Vagina (tissue), 2 donors: ENCODE results near the gene NBPF6. TPM values are rescaled to one million over a fixed set of nuclear protein-coding genes. Genes with fewer than 3 reads are reported as not detected.

ENCODE experiments used
- DNase-seq, 2 donors: peaks; one replicate each; pipeline ENCODE4 v3.0.0-alpha.2; 2017; ENCODE audit errors: extremely low spot score in 2 of 2
- H3K27ac ChIP-seq: fragments of 200-600 bp; sonication (generic); one replicate; pipeline ENCODE4 v1.5.1; 2019
- H3K27me3 ChIP-seq: fragments of 200-600 bp; sonication (generic); one replicate; pipeline ENCODE4 v1.5.1; 2019
- H3K36me3 ChIP-seq, 2 donors: fragments of 200-600 bp; sonication (generic); one replicate each; pipeline ENCODE4 v1.5.1; 2017 to 2019
- H3K4me1 ChIP-seq: fragments of 200-600 bp; sonication (generic); one replicate; pipeline ENCODE4 v1.5.1; 2019
- H3K4me3 ChIP-seq, 2 donors: fragments of 200-600 bp; sonication (generic); 1 replicate in 1 of 2; 2 replicates in 1 of 2; pipeline ENCODE4 v1.5.1; 2016 to 2019
- H3K9me3 ChIP-seq: fragments of 200-600 bp; sonication (generic); one replicate; pipeline ENCODE4 v1.5.1; 2019
- CTCF ChIP-seq, 3 experiments: fragments of 450-650 bp in 2 of 3; fragments of 200-600 bp in 1 of 3; sonication (generic) in 1 of 3; IDR thresholded peaks; one replicate each; pipeline ENCODE4 v1.5.1; 2017 to 2019; ENCODE audit warnings: antibody characterized with exemption in 3 of 3, mild to moderate bottlenecking in 2 of 3, moderate library complexity in 2 of 3
- POLR2A ChIP-seq, 2 donors: fragments of 450-650 bp; IDR thresholded peaks; one replicate each; pipeline ENCODE4 v1.6.1; 2017; ENCODE audit warnings: antibody characterized with exemption in 2 of 2, mild to moderate bottlenecking in 2 of 2, moderate library complexity in 2 of 2
- POLR2AphosphoS5 ChIP-seq, 2 donors: sonication (generic); formaldehyde crosslinking; IDR thresholded peaks; one replicate each; pipeline ENCODE4 v1.9.0; 2017; ENCODE audit warnings: antibody characterized with exemption in 2 of 2, mild to moderate bottlenecking in 2 of 2, low read depth in 1 of 2; ENCODE audit not compliant: insufficient read depth in 1 of 2
- intact Hi-C: fragments of 100-400 bp; cut with DNase I; formaldehyde crosslinking; loops from one replicate; pipeline ENCODE4 v1.15.1; 2023
- total RNA-seq: library from RNA; depleted of rRNA; stranded (reverse); fragments of >200 nt; gene quantifications from one replicate; pipeline ENCODE4 v1.2.3, GENCODE V29; 2016

Gene NBPF6
- total RNA-seq, 1 donor from 2014 or later, result not detected

GRCh38 chr1:108502138-108502537 is 52.0 kb downstream of the NBPF6 start:
- H3K27ac ChIP-seq, result no peak overlapping the region
- intact Hi-C loops, result no loop called here

GRCh38 chr1:108502624-108503023 is 52.5 kb downstream of the NBPF6 start:
- TF ChIP-seq POLR2AphosphoS5 (IDR thresholded peaks at IDR 0.05; ENCODE audit: insufficient read depth in 1 of 2, low read depth in 1 of 2) (no peak), POLR2A (IDR thresholded peaks at IDR 0.05) (no peak), CTCF (IDR thresholded peaks at IDR 0.05) (no peak)
- intact Hi-C loops, result no loop called here

More at GRCh38 chr1:108502138-108502537, 52.0 kb downstream of the NBPF6 start:
- Histone ChIP-seq H3K4me3 (no peak overlapping the region), H3K27me3 (no peaks in the 10 kb centered on the region), H3K36me3 (no peaks in the 10 kb centered on the region), H3K4me1 (no peaks in the 10 kb centered on the region), H3K9me3 (no peaks in the 10 kb centered on the region)
- TF ChIP-seq POLR2AphosphoS5 (IDR thresholded peaks at IDR 0.05; ENCODE audit: insufficient read depth in 1 of 2, low read depth in 1 of 2) (no peak), POLR2A (IDR thresholded peaks at IDR 0.05) (no peak), CTCF (IDR thresholded peaks at IDR 0.05) (no peak)
- DNase-seq, result no peak

GRCh38 chr1:108503062-108503733 is 53.1 kb downstream of the NBPF6 start:
- Histone ChIP-seq H3K4me1 (no peaks in the 10 kb centered on the region), H3K9me3 (no peaks in the 10 kb centered on the region), H3K4me3 (no peak overlapping the region), H3K36me3 (no peaks in the 10 kb centered on the region), H3K27ac (no peak overlapping the region), H3K27me3 (no peaks in the 10 kb centered on the region)
- DNase-seq, result no peak
- no peak for TF ChIP-seq POLR2A (IDR thresholded peaks at IDR 0.05)
- no peak for TF ChIP-seq POLR2AphosphoS5 (IDR thresholded peaks at IDR 0.05; ENCODE audit: insufficient read depth in 1 of 2, low read depth in 1 of 2)
- no peak for TF ChIP-seq CTCF (IDR thresholded peaks at IDR 0.05)
- intact Hi-C loops, result no loop called here

More at GRCh38 chr1:108502624-108503023, 52.5 kb downstream of the NBPF6 start:
- DNase-seq, result no peak
- Histone ChIP-seq H3K4me1 (no peaks in the 10 kb centered on the region), H3K9me3 (no peaks in the 10 kb centered on the region), H3K27ac (no peak overlapping the region), H3K27me3 (no peaks in the 10 kb centered on the region), H3K4me3 (no peak overlapping the region), H3K36me3 (no peaks in the 10 kb centered on the region)

GRCh38 chr1:108504447-108504846 is 54.3 kb downstream of the NBPF6 start:
- no peak overlapping the region for H3K27ac ChIP-seq
- TF ChIP-seq CTCF (IDR thresholded peaks at IDR 0.05), result no peak
- TF ChIP-seq POLR2AphosphoS5 (IDR thresholded peaks at IDR 0.05; ENCODE audit: insufficient read depth in 1 of 2, low read depth in 1 of 2), result no peak
- no peak for TF ChIP-seq POLR2A (IDR thresholded peaks at IDR 0.05)
- H3K27me3 ChIP-seq, result no peaks in the 10 kb centered on the region
- H3K36me3 ChIP-seq, result no peaks in the 10 kb centered on the region
- H3K9me3 ChIP-seq, result no peaks in the 10 kb centered on the region
- H3K4me1 ChIP-seq, result no peaks in the 10 kb centered on the region
- intact Hi-C loops, result no loop called here
- DNase-seq, result no peak
- no peak overlapping the region for H3K4me3 ChIP-seq

- Histone ChIP-seq H3K27ac (no peak overlapping the region), H3K4me1 (no peaks in the 10 kb centered on the region), H3K9me3 (no peaks in the 10 kb centered on the region), H3K27me3 (no peaks in the 10 kb centered on the region), H3K4me3 (no peak overlapping the region), H3K36me3 (no peaks in the 10 kb centered on the region)
- DNase-seq, result no peak
- TF ChIP-seq CTCF (IDR thresholded peaks at IDR 0.05), result no peak
- TF ChIP-seq POLR2A (IDR thresholded peaks at IDR 0.05), result no peak
- no peak for TF ChIP-seq POLR2AphosphoS5 (IDR thresholded peaks at IDR 0.05; ENCODE audit: insufficient read depth in 1 of 2, low read depth in 1 of 2)
- intact Hi-C loops, result no loop called here
Measured at GRCh38 chr1:108505763-108506070, 55.6 kb downstream of the NBPF6 start.
